GM19035 (cell line): Measurements from ENCODE around the gene CECR2.
"Not testable (repeated sequence)": the region's sequence is repeated elsewhere in the genome, so short reads cannot be mapped to it uniquely, and the experiment has no call there.

Source experiments
- ATAC-seq: cut with Tn5 transposase; IDR thresholded peaks from one replicate; pipeline ENCODE4 v1.9.1; 2021; ENCODE audit not compliant: unreplicated experiment

CECR2 gene

DNA sequence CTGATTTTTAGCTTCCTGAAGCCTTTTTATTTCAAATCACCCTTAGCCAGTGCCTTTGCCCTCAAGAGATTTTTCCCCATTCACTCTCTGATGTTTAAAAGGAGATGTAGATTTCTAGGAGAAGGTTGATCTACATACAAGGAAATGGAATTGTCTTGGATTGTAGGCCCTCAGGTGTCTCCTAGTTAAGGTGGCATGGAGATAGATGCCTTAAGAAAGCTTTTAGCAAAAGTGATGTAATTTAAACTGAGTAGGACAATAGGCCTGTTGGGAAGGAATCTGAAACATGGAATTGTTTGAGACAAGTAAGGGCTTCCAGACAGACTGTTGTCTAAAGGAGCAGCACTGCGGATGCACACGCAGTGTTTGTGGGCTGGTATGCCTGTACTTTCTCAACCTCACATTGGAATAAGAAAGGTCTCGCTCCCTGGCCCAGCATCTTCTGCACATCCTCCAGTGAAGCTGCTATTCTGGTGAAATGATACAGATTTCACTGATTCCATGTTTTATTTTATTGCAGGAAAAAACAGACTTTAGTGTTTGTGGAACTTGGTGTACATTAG lies 124.2 kb downstream of the CECR2 start:
- no peak for ATAC-seq

DNA sequence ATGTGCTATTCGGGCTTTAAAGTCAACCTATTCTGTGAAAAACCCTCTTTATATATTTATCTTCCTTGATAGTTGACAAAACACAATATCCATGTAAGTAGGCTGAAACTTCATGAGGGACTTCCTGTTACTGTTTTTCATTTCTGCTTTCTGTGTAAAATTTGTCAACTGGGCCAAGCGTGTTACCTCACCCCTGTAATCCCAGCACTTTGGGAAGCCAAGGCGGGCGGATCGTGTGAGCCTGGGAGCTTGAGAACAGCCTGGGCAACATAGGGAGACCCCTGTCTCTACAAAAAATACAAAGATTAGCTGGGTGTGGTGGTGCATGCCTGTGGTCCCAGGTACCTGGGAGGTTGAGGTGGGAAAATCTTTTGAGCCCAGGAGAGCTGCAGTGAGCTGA lies 127.6 kb downstream of the CECR2 start:
- ATAC-seq: no peak

DNA sequence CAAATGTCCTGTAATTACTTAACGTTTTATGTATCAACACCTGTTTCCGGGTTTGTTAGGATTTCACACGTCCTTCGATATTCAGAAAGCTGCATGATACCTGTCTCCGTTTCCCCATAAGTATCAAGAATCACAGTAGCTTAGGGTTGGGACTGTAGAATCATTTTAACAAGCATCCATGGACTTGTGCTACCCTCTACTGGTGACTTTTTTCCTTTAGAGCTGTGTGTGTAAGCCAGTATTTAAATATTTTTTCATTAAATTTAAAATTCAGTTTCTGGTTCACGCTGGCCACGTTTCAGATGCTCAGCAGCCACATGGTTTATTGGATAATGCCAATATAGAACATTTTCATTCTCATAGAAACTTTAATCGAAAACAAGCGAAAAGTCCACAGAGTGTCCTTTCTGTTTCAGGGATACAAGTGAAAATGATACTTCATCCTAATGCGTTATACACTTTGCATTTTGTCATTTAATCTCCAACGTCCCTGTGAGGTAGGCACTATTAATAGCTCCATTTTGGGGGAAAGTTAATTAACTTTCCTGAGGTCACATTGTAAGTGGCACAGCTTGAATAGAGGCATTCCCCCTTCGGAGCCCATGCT lies 132.5 kb downstream of the CECR2 start:
- no peak for ATAC-seq

DNA sequence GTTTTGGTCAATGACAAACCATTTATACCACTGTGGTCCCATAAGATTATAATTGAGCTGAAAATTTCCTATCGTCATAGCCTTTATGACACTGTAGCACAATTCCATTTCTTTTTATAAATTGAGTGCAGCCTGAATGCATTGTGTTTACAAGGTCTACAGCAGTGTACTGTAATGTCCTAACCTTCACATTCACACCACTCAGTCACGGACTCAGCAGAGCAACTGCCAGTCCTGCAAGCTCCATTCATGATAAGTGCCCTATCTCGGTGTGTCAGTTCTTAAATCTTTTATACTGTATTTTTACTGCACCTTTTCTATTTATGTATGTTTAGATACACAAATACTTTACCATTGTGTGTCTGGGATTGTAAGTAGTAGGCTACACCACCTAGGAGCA lies 138.8 kb downstream of the CECR2 start:
- no peak for ATAC-seq

DNA sequence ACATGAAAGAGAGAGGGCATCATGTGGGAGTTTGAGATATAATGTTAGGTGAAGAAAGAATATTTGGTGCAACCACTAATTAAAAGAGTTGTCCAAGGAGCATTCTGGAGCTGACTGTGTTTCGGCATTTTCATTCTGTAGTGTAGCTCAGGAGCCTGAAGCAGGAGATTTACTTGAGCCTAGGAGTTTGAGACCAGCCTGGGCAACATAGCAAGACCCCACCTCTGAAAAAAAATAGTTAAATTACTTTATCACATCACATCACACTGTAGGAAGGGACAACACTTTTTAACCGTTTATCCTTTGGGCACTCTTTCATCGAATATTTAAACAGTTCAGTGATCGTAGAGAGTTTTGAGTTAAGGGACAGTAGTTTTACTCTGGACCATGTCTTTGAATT lies 143.7 kb downstream of the CECR2 start:
- no peak for ATAC-seq

DNA sequence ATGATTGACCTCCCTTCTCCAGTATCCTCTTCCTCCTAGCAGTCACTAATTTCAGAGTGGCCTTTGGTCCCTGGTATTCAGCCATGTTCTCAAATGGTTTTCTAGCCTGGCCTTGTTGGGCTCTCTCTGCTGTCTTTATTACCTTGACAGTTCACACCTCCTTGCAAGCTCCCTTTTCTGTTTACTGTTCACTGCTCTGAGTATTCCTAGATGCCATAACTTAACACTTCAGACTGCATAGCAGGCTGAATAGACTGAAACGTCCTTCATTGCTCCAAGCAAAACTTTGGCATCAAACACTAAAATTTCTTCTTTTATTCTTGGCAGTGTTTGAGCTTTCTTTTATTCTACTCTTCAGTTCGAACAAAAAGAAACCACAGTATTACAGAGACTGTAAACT lies 144.4 kb downstream of the CECR2 start:
- no peak for ATAC-seq

DNA sequence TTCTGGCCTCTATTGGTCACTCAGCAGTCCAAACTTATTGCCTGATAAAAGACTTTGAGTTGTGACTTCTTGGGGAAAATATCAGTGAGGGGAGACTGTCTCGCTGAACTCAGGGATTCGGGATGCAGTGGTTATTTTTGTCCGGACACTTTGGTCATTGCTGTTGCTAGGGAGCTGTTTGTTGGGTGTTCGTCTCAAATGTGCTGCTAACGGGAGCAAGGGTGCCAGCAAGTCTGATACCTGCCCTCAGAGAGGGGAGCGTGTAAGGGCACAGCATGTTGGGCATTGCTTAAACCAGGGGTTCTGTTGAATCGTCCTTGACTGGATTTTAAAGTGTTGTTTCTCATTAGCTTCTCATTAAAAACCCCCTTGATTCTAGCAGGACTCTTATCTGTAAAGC lies 144.8 kb downstream of the CECR2 start:
- ATAC-seq: no peak

DNA sequence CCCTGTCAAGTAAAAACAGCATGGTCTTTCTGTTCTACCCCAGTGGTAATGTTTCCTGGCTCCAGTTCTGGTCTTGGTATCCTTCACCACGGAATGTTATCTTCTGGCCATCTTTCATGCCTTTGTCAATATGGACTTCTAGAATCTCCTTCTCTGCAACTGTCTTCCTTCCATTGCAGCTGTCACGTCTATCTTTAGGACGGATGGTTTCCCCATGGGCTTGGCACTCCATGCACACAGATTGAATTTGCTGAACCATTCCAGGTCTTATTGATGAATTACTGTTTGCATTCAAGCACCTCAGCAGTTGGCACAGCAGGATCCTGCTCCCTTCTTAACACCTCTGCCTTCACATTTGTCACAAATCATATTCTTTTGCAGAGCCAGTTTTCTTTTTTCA lies 149.1 kb downstream of the CECR2 start:
- no peak for ATAC-seq

DNA sequence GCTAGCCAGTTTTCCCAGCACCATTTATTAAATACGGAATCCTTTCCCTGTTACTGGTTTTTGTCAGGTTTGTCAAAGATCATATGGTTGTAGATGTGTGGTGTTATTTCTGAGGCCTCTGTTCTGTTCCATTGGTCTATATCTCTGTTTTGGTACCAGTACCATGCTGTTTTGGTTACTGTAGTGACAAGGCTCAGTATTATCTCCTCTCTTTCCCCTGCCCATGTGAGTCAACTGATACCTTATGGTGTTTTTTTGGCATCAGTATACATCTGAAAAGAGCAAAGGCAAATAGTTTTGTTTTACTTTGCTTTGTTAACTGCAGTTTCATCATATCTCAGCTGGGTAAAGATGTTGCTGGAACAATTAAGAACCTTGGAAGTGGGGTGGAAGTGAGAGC lies 152.7 kb downstream of the CECR2 start:
- not testable (repeated sequence) for ATAC-seq

DNA sequence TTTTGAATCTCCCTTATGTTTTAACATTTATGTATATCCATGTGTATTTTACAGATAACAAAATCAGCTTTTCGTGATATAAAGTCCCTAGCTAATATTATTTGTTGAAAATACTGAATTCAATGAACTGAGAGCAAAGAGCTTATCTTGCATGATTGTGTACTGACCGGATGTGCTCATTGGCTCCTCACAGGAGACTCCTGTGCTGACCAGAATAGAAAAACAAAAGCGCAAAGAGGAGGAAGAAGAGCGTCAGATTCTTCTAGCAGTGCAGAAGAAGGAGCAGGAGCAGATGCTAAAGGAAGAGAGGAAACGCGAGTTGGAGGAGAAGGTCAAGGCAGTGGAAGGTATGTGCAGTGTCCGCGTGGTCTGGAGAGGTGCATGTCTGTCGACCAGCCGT lies 154.7 kb downstream of the CECR2 start:
- no peak for ATAC-seq

DNA sequence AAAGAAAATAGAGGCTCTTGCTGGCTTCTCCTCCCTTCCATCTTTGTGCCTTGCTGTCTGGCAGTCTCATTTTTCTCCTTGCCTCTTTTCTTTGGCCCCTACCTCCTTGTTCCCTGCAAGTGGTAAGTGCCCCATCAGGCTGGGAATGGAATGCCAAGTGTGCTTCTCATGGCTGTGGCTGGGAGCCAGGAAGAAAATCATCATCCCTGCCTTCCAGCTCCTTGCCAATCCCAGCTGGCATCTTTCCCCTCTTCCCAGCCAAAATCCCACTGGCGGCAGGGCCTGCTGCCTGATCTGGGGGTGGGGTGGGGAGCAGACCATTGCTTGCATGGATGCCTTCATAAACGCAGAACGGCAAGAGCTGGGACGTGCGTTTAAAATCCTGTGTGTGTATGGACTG lies 167.0 kb downstream of the CECR2 start:
- no peak for ATAC-seq

DNA sequence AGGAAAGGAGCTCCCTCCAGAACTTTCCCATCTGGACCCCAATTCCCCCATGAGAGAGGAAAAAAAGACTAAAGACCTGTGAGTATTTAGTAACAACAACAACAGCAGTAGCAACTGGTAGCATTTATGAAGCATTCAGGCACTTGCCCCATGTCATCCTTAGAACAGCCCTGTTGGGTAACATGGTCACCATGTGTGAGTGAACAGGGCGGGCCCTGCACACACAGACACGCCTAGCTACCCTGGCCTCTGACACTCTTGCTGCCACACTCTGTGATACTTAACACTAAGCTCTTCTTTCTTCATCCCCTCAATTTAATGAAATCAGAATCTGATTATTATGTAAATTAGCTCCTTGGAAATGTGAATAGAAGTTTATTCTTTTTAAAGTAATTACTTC lies 167.9 kb downstream of the CECR2 start:
- ATAC-seq: no peak

DNA sequence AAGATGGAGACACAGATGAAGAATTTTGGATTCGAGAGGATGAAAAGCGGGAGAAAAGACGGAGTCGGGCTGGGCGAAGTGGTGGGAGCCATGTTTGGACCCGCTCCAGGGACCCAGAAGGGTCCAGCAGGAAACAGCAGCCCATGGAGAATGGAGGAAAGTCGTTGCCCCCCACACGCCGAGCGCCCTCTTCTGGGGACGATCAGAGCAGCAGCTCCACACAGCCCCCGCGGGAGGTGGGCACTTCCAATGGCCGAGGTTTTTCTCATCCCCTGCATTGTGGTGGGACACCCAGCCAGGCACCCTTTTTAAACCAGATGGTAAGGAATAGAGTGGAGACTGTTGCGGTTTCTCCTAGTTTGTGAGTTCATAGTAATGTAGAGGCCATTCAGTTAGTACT lies 171.2 kb downstream of the CECR2 start:
- no peak for ATAC-seq

DNA sequence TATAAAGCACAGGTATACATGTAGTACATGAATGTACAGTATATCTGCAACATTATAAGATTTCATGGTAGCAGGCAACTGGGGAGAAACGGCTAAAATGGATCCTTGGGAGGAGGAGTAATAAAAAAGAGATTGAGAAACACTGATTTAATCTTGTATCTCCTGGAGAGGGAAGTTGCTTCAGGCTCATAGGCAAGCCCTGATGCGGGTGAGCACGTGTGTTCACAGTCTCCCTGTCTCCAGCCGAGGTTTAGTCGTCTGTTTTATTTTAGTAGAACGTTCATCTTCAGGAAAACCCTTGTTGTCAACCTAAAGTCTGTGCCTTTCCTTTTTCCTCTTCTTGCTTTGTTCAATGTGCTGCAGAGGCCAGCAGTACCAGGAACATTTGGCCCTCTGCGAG lies 172.2 kb downstream of the CECR2 start:
- ATAC-seq: no peak

DNA sequence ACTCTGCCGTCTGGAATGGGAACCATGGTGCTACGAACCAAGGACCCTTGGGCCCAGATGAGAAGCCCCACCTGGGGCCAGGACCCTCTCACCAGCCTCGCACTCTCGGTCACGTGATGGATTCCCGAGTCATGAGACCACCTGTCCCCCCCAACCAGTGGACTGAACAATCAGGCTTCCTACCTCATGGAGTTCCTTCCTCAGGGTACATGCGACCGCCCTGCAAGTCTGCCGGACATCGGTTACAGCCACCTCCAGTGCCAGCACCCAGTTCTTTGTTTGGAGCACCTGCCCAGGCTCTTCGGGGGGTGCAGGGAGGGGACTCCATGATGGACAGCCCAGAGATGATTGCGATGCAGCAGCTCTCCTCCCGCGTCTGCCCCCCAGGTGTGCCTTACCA lies 173.2 kb downstream of the CECR2 start:
- ATAC-seq: no peak

DNA sequence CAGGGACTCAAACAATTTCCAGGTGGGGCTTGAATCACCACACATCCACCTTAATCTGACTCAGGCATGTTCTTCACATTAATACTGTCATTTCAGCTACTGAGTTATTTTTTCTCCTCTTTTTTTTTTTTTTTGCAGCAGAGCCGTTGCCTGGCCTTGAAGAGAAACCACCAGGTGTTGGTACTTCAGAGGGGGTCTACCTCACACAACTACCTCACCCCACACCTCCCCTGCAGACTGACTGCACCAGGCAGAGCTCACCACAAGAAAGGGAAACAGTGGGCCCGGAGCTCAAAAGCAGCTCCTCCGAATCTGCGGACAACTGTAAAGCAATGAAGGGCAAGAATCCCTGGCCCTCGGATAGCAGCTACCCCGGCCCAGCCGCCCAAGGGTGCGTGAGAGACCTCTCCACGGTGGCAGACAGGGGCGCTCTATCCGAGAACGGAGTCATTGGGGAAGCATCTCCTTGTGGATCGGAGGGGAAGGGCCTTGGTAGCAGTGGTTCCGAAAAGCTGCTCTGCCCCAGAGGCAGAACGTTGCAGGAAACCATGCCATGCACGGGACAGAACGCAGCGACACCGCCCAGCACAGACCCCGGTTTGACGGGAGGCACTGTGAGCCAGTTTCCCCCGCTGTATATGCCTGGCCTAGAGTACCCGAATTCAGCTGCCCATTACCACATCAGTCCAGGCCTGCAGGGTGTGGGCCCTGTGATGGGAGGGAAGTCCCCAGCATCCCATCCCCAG lies 178.9 kb downstream of the CECR2 start:
- ATAC-seq: no peak

DNA sequence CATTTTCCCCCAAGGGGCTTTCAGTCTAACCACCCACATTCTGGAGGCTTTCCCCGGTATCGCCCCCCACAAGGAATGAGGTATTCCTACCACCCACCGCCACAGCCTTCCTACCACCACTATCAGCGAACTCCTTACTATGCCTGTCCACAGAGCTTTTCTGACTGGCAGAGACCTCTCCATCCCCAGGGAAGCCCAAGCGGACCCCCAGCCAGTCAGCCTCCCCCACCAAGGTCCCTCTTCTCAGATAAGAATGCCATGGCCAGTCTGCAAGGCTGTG lies 179.4 kb downstream of the CECR2 start:
- ATAC-seq: no peak

DNA sequence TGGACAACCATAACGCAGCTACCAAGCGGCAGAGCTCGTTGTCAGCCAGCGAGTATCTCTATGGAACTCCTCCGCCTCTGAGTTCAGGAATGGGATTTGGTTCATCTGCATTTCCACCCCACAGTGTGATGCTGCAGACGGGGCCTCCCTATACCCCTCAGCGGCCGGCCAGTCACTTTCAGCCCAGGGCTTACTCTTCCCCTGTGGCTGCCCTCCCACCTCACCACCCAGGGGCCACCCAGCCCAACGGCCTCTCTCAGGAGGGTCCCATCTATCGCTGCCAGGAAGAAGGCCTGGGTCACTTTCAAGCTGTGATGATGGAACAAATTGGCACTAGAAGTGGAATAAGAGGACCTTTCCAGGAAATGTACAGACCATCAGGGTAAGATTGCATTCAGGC lies 179.9 kb downstream of the CECR2 start:
- no peak for ATAC-seq

DNA sequence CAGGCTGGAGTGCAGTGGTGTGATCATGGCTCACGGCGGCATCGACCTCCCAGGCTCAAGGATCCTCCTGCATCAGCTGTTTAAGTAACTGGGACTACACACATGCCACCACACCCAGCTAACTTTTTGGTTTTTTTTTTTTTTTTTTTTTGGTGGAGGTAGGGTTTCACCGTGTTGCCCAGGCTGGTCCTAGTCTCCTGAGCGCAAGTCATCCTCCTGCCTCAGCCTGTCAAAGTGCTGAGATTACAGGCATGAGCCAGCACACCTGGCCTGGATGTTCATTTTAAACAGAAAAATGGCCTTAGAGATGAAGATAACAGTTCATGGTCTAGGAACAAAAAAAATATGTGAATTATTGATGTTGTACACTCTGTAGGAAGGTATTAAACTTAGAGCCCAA lies 180.4 kb downstream of the CECR2 start:
- ATAC-seq: no peak

DNA sequence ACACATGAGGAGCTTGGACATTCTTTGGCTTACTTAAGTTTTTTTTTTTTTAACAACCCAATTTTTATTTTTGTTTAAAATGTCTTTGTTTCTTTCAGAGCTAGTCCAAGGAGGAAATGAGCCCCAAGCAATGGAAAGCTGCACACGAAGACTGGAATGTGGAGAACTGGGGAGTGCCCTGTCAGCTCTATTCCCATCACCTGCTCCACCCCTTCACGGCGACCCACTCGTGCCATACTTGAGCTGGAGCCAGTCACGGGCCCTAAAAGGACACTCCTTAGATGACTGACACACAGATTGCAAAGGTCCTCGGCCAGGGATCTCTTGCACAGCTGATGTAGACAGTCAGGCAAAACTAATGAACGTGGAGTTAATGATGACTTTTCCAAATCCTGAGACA lies 183.5 kb downstream of the CECR2 start:
- ATAC-seq: no peak

DNA sequence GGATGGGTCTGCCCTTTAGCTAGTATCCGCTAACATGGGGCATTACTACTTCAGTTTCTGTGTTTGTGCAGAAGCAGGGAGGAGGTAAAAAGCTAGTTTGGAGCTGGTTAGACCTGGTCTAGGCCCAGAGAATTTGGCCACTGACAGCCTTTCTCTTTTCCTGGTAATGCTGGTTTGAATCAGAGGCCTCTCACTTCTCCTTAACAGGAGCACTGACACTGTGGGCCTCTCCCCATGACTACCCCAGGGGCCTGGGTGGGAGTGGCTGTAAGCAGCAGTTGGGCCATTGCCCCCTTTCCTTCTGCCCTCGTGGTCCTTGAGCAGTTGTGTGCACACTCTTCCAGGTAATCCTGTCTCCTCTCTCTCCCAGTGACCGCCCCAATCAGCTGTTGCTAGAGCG lies 185.6 kb downstream of the CECR2 start:
- ATAC-seq: no peak

DNA sequence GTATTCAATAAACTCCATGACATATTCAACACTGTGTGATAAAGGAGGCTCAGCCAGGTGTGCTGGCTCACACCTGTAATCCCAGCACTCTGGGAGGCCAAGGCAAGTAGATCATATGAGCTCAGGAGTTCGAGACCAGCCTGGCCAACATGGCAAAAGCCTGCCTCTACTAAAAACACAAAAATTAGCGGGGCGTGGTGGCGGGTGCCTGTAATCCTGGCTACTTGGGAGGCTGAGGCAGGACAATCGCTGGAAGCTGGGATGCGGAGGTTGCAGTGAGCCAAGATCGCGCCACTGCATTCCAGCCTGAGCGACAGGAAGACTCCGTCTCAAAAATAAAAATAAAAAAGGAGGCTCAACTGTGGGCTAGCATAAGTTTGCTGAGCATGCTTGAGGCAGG lies 189.9 kb downstream of the CECR2 start:
- no peak for ATAC-seq
